GM19397 (cell line): ENCODE results near the gene BUB1.
"Not testable (repeated sequence)": the region's sequence is repeated elsewhere in the genome, so short reads cannot be mapped to it uniquely, and the experiment has no call there.

Source experiments
- ATAC-seq: cut with Tn5 transposase; IDR thresholded peaks from one replicate; pipeline ENCODE4 v1.9.1; 2021; ENCODE audit warnings: mild to moderate bottlenecking, moderate library complexity; ENCODE audit not compliant: unreplicated experiment

The BUB1 gene

GRCh38 chr2:110691612-110692258, 13.9 kb upstream of the BUB1 start:
- no peak for ATAC-seq

DNA sequence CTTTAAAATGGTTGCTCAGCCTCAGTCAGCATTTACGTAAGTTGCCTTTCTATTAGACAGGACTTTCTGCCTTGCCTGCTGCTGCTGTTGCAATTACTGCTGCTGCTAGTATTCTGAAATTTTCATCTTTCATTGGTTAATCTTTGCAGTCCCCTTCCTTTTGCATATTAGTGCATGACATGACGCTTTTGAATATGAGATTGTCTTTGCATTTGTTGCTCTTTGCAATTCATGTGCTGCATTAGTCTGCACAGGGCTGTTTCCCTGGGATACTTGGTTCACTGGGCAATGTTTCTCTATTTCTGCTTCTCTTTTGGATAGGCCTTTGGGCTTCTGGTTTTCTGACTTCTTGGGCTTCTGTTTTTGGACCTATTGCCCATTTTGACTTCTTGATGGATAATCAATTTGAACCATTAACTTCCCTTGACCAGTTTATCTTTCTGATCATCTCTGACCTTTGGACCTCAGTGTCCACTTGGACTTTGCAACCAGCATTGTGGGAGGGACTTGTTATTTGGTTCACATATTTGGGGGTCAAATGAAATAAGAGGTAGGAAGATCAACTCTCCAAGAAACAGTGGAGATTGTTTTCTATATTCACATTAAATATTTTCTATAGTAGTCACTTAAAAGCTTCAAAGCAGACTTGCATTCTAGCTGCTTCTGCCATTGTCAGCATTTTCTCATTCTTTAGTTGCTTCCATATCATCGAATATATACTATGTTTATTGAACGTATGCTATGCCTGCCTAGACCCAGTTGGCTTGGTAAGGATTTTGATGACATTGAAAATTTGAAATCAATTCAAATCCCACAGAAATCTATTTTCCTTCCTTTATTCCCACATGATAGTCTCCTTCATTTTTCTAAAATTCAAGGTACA, 12.5 kb upstream of the BUB1 start:
- ATAC-seq, result no peak

- ATAC-seq, result no peak
Observed at GRCh38 chr2:110688594-110689091, 10.8 kb upstream of the BUB1 start.

- ATAC-seq, result not testable (repeated sequence)
Observed at GRCh38 chr2:110687775-110688484, 10.1 kb upstream of the BUB1 start.

GRCh38 chr2:110682872-110683271, 5.0 kb upstream of the BUB1 start:
- ATAC-seq, result no peak

GRCh38 chr2:110682267-110682666, 4.4 kb upstream of the BUB1 start:
- ATAC-seq, result no peak

DNA sequence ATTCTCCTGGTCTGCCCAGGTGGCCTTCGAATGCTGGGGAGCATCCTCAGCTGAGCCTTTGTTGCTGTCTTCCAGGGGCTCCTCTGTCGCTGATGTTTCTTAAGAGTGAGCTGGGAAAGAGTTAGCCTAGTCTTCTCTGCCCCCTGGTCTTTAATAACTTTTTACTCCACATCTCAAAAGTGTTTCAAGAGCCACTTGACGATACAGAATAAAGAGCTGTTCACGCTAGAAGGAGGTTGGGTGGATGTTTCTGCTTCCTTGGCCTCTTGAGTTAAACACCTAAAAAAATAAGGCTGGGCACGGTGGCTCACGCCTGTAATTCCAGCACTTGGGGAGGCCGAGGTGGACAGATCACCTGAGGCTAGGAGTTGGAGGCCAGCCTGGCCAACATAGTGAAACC, 2.8 kb upstream of the BUB1 start:
- no peak for ATAC-seq

DNA sequence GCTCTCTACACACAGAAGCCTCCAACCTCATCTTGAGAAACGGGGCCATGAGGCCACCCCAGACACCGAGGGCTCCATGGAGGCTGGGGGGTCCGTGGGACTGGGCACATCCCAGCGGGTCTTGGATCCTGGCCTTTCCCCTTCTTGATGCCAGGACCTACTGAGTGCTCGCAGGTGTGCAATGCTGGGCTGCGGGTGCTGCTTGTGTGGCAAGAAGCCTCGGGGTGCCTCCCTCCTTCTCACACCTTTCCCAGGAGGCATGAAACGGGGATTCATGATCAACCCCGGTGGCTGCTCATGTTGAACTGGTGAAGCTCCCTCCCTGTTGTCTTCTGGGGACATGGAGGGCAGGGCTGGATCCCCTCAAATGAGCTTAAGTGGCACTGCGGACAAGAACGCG, 2.0 kb upstream of the BUB1 start:
- no peak for ATAC-seq

- ATAC-seq, result no peak
Observed at GRCh38 chr2:110679337-110679707, 1.5 kb upstream of the BUB1 start.

- ATAC-seq, result no peak
Observed at GRCh38 chr2:110678457-110679336, 834 bp upstream of the BUB1 start.

DNA sequence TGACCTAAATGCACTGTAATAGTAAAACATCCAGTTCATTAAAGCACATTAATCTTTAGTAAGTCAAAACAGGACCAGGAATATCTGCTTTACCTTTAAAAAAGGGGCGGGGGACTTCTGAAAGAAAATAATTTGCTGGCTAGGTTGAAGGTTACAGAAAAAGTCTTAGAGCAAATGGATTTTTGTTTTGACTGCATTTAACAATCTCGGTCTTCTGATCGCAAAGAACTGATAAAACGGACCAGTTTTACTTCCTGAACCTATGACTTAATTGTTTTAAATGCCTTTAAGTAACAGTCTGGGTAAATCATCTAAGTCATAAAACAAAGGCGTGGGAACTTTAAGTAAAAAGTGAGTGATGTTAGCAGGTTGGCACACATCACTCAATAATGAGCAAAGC, 783 bp downstream of the BUB1 start:
- no peak for ATAC-seq

GRCh38 chr2:110675679-110676078, 2.2 kb downstream of the BUB1 start:
- no peak for ATAC-seq

DNA sequence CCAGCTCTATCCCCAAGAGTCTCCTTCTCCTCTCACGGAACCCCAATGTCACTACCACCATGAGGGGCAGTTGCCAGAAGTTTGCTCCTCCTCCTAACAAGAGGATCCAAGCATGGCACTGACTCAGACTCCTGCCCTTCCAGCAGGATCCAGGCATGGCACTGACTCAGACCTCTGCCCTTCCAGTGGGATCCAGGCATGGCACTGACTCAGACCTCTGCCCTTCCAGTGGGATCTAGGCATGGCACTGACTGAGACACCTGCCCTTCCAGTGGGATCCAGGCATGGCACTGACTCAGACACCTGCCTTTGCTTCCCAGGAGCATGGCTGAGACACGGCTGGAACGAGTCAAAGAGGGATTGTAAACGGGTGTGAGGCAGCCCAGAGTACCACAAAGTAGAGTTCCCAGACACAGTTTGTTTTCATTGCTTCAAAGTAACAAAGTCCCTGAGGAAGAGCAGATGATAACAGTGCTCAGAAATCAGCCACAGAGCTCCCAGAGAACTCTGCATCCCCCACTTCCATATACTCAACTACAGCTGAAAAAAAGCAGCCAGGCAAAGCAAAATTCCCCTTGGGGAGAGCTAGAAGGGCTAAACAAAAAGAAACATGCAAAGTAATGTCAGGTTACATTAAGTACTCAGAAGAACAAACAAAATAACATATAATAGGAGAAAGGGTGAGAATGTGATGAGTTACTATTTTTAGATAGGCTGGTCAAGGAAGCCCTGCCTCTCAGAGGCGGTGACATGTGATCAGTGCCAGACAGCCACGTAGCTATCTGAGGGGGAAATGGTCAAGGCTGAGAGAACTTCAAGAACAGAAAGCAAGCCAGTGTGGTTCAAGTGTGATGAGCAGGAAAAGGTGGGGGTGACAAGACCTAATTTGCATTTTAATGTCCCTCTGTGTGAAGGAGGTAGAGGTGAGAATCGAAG, 3.0 kb downstream of the BUB1 start:
- peak; percentile 82 for ATAC-seq

- ATAC-seq, result no peak
Observed at GRCh38 chr2:110673201-110673600, 4.7 kb downstream of the BUB1 start.

- ATAC-seq, result no peak
Observed at GRCh38 chr2:110670826-110671225, 7.0 kb downstream of the BUB1 start.

DNA sequence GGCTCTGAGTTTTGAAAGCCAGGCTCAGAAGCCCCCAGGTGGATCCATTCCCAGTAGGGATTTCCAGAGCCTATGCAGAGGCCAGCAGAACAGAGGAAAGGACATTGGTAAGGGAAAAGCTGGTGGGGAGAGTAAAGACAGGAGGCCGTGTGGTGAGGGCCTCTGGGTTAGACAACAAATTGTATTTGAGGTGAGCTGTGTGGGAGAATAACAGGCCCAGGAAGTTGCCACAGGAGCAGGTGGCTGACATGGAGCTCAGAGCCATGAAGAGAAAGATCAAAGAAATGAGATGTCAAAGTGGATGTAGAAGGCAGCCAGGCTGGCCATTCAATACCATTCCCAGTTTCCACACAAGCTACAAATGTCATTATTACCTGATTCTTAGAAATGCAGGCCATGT, 8.8 kb downstream of the BUB1 start:
- no peak for ATAC-seq

- no peak for ATAC-seq
Observed at GRCh38 chr2:110667071-110667470, 10.8 kb downstream of the BUB1 start.

DNA sequence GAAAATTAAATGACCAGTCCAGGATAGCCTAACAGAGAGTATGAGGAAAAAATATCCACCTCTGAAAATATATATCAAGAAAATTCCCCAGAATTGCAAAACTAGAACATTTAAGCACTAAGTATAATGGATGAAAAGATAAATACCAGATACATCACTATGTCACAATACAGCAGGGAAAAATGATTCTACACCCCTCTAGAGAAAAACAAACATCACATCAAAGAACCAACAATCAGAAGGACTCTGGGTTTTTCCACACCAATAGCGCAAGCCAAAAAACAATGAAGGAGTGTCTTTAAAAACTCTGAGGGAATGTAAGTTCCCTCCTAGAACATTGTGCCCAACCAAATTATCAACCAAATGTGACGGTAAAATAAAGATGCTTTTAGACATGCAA, 13.7 kb downstream of the BUB1 start:
- no peak for ATAC-seq

GRCh38 chr2:110662560-110662959, 15.3 kb downstream of the BUB1 start:
- no peak for ATAC-seq

DNA sequence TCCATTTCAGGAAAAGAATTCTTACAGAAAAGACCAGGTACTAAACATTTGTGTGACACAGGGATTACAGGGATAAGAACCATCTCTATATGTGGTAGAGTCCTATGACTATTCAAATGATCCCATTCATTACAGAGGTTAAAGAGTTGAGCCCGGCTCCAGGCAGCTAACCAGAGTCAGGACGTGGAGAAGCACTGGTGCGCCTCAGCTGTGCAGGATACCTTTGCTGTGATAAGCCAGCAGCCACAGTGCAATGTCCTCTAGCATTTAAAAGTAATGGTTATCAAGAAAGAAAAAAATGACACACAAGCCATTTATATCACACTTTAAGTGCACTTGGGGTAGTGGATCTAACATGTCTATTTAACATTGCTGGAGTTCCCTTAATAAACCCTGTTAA, 17.3 kb downstream of the BUB1 start:
- ATAC-seq, result no peak
